Esophagus squamous epithelium (tissue), 4 donors: ENCODE measurements around the gene UNK.

Source experiments
- CTCF ChIP-seq, 6 experiments: fragments of 450-650 bp in 4 of 6; fragments of 200-600 bp in 2 of 6; sonication (generic) in 2 of 6; IDR thresholded peaks; one replicate each; pipeline ENCODE4 v1.5.1; 2016 to 2019; ENCODE audit warnings: antibody characterized with exemption in 6 of 6, mild to moderate bottlenecking in 4 of 6, moderate library complexity in 4 of 6
- POLR2A ChIP-seq, 4 donors: fragments of 450-650 bp; IDR thresholded peaks; one replicate each; pipeline ENCODE4 v1.6.1; 2017; ENCODE audit warnings: antibody characterized with exemption in 4 of 4, mild to moderate bottlenecking in 4 of 4, moderate library complexity in 3 of 4

DNA sequence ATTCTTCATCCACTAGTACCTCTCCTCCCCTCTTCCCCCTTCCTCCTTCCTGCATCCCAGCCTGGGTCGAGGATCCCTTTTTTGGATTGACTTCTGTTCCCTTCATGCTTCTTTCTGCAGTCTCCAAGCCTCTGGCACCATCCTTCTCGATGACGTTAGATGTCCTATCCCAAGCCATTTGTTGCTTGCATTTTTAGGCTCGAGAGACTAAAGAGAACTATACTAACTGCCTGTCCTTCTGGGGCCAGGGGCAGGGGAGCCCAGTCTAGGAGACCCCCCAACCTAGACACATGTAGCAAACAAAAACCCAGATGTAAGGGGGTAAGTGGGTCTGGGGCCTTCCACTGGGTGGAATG is 23.9 kb downstream of the UNK start:
- TF ChIP-seq CTCF (IDR thresholded peaks at IDR 0.05) = no peak
- TF ChIP-seq POLR2A (IDR thresholded peaks at IDR 0.05) = no peak
